GM18909 (cell line): ENCODE data around the gene SLC28A1.

Experiments
- ATAC-seq: cut with Tn5 transposase; IDR thresholded peaks from one replicate; pipeline ENCODE4 v1.9.1; 2021; ENCODE audit warnings: mild to moderate bottlenecking; ENCODE audit not compliant: unreplicated experiment, poor library complexity

The SLC28A1 gene

GRCh38 chr15:84883466-84883865 lies 996 bp upstream of the SLC28A1 start:
- no peak for ATAC-seq

- ATAC-seq = no peak
These were observed 1.3 kb downstream of the SLC28A1 start for GRCh38 chr15:84885801-84886200.

GRCh38 chr15:84886211-84886983 lies 1.9 kb downstream of the SLC28A1 start:
- no peak for ATAC-seq

DNA sequence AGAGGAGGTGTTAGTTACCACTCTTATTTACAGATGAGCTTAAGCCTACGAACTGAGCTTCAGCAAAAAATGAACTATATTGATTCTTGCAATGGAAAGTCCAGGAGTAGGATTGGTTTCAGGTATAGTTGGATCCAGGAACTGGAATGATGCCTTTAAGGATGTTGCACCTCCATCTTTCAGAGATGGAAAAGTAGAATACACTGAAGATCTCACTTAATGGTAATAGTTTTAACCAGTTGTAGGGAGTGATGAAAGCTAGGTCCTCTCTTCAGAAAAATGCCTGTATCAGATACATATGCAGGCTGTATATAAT lies 2.5 kb downstream of the SLC28A1 start:
- no peak for ATAC-seq

DNA sequence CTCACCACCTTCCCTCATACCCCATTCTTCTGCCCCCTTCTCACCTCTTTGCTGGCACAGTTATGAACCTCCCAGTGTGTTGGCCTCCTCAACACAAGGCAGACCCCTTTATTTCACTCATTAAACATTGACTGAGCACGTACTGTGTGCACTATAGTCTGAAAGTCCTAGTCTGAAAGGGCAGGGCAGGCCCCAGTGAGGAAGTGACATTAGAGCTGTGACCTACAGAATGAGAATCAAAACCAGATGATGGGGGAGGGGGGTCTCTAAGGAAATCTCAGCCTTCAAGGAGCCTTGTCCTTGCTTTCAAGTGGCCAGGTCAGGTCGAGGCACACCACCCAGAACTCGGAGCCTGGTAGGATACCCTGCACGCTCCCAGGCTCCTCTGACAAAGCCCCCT lies 3.5 kb downstream of the SLC28A1 start:
- no peak for ATAC-seq

GRCh38 chr15:84888639-84889038 lies 4.2 kb downstream of the SLC28A1 start:
- no peak for ATAC-seq

DNA sequence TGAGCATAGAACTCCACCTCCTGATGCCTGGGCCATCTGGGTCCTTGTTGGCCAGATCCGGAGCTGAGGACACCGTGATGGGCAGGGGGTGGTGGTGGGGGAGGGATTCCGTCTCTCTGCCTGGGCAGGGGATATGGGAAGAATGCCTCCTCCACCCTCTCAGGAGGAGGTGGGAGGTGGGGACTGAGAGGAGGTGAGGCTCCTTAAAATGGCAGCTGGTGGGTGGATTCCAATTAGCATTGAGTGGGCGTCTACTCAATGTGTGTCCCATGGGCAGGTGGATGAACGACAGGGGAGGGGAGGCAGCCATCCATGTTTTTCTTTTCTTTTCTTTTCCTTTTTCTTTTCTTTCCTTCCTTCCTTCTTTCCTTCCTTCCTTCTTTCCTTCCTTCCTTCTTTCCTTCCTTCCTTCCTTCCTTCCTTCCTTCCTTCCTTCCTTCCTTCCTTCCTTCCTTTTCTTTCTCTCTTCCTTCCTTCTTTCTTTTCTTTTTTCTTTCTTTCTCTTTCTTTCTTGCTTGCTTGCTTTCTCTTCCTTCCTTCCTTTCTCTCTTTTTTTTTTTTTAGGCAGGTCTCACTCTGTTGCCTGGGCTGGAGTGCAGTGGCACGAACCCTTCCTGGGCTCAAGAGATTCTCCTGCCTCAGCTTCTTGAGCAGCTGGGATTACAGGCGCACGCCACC lies 5.0 kb downstream of the SLC28A1 start:
- ATAC-seq = no peak

- no peak for ATAC-seq
These were observed 5.7 kb downstream of the SLC28A1 start for GRCh38 chr15:84889991-84890669.

DNA sequence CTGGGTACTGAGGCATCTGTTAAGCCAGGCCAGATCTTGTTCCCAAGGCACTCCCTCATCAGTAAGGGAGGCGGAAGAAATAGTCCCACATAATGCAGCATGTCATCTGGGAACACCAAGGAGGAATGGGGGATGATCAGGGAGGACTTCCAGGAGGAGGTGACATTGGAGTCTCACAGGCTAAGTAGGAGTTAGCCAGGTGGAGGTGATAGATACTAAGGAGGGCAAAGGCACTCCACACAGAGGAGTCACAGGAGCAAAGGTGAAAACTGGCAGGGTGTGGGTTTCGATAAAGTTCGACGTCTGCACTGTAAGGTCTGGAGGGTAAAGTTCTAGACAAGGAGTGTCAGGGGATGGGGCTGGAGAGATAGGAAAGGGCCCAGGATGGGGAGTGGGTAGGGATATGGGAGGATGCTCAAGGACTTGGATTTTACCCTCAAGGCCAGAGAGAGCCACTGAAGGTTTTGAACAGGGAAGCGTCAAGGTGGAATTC lies 6.3 kb downstream of the SLC28A1 start:
- no peak for ATAC-seq

- no peak for ATAC-seq
These were observed 6.9 kb downstream of the SLC28A1 start for GRCh38 chr15:84891339-84891738.

- no peak for ATAC-seq
These were observed 8.4 kb downstream of the SLC28A1 start for GRCh38 chr15:84892786-84893307.

DNA sequence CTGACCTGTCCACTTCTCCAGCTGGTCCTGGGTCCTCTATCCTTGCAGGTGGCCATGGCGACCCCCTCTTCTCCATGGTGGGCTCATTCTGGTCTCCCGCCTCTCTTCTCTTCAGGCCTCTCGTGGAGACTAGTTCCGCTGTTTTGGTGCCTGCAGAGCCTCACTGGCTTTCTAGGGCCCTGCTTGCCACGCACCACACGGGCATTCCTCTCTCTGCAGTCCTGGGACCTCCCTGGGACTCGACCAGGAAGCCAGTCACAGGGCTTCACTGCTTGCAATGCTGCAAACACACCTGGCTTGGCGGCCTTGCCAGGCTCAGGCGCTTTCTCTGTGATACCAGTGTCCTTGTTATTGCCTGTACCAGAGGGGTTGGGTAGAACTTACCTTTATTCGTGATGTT lies 9.1 kb downstream of the SLC28A1 start:
- ATAC-seq = no peak

DNA sequence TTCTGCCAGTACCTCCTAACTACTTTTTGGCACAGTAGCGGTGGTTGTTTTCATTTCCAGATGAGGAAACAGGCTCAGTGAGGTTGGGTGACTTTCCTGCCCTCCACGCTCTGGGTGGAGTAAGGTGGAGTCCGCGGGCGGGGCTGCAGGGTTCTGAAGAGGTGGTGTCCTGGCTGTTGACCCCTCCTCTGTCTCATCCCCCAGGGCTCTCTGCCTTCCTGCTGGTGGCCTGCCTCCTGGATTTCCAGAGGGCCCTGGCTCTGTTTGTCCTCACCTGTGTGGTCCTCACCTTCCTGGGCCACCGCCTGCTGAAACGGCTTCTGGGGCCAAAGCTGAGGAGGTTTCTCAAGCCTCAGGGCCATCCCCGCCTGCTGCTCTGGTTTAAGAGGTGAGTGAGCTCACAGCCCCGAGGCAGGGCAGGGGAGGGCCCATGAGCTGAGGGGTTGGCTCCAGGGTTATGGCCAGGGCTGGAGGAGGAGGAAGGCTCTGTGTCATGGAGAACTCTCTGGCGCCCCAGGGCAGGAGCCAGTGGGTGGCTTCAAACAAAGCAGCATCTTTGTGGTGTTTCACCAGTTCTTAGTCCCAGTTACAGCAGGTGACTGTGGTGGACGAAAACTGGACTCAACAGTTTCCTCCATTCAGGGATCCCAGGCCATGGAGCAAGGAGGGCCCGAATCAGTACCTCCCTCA lies 10.4 kb downstream of the SLC28A1 start:
- ATAC-seq = no peak

GRCh38 chr15:84898761-84899160 lies 14.3 kb downstream of the SLC28A1 start:
- ATAC-seq = no peak

- no peak for ATAC-seq
These were observed 15.3 kb downstream of the SLC28A1 start for GRCh38 chr15:84899750-84900149.

DNA sequence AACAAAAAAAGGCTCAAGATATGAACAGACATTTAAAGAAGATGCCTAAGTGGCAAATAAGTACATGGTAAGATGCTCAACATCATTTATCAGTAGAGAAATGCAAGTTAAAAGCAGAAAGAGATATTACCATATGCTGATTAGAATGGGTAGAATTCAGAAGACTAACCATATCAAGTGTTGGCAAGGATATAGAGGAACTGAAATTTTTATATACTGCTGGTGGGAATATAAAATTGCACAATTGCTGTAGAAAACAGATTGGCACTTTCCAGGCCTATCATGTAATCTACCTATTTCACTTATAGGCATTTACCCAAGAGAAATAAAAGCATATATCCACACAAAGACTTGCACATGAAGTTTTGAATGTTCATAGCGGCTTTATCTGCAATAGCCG lies 17.1 kb downstream of the SLC28A1 start:
- no peak for ATAC-seq

DNA sequence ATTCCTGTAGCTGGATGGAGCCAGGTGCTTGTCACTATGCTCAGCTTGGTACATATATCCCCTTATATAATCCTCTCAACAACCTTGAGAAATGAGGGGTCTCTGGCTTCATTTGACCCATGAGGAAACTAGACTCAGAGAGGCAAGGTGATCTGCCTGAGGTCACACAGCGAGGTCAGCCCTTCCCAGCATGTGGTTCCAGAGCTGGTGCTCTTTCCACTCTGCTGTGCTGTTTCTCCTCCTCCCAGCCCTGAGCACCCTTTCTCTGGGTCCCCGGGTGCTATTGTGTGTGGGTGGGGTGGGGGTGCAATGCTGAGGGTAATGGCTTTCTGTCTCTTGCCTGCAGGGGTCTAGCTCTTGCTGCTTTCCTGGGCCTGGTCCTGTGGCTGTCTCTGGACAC lies 19.3 kb downstream of the SLC28A1 start:
- no peak for ATAC-seq

DNA sequence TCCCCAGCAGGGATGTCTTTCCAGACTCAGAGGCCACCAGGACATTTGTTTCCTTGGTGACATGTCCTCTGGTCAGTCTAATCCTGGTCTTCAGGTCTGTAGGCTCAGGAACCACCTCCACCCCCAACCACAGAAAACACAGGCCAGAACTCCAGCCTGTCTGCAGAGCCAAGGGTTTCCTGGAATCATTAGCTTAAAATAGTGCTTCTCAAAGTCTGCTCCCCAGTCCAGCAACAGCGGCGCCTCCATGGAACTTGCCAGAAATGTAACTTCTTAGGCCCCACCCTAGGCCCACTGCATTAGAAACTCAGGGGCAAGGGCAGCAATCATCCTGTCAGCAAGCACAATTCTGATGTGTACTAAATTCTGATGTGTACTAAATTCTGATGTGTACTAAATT lies 20.0 kb downstream of the SLC28A1 start:
- no peak for ATAC-seq

DNA sequence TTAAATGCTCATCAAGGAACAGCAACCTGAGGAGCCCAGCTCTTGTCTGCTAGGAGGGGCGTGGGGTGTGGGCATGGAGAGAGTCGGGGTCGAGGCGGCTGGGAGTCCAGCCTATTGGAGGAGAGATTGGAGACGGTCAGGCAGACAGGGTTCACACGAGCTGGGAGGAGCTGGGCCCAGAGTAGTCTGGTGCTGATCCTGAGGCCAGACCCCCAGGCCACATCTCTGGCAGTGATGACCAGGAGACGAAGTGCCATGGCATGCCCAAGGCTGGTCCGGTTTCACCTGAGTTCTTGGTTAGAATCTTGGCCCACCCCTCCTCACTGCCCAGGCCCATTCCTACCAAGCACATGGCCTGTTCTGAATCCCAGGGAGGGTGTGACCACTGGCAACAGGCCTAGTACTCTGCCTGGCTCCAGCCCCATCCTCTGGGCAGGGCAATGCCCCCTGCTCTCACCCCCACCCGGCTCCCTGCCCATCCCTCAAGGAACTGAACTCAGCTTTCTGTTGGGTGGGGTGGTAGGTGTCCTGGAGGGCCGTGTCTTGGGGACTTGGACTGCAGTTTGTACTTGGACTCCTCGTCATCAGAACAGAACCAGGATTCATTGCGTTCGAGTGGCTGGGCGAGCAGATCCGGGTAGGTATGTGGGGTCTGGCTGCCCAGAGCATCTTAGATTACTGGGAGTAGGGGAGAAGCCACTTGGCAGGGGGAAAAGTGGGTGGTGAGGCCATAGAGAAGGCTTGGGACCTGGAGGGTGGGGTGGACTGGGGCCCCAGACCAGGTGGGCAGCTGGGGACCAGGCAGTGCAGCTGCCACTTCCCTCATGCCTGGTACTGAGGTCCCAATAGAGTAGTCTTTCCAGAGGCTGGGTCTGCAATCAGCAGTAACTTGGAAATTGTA lies 20.8 kb downstream of the SLC28A1 start:
- no peak for ATAC-seq

DNA sequence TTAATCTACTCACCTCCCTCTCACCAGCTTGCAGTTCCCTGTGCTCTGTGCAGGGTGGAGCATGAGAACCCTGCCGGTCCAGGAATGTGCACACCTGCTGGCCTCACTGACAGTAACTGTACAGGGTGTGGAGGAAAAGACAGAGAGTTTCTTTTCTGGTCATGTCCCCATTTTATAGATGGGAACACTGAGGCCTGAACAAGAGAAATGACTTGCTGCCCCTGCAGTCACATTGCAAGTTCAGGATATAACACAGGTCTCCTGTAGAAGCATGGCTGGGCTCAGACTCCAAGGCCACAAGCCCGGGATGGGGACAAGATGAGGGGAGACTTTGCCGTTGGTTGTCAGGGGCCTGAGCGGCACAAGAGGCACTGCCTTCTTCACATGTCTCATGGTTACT lies 23.3 kb downstream of the SLC28A1 start:
- ATAC-seq = no peak
